Colonic mucosa (tissue), 4 donors: ENCODE measurements around the gene TMSB10. TPM values are rescaled to one million over a fixed set of nuclear protein-coding genes. Genes with fewer than 3 reads are reported as not detected.

ENCODE experiments used
- DNase-seq: peaks from one replicate; pipeline ENCODE4 v3.0.0-alpha.2; 2020
- H3K27ac ChIP-seq: fragments of 200-600 bp; one replicate; pipeline ENCODE4 v1.8.0; 2021
- H3K27me3 ChIP-seq: fragments of 200-600 bp; one replicate; pipeline ENCODE4 v1.8.0; 2021
- H3K36me3 ChIP-seq: fragments of 200-600 bp; one replicate; pipeline ENCODE4 v1.8.0; 2021
- H3K4me1 ChIP-seq: fragments of 200-600 bp; one replicate; pipeline ENCODE4 v1.8.0; 2021; ENCODE audit warnings: mild to moderate bottlenecking
- H3K4me3 ChIP-seq: fragments of 200-600 bp; one replicate; pipeline ENCODE4 v1.8.0; 2021
- H3K9ac ChIP-seq, 2 donors: one replicate each; pipeline ENCODE4 v1.7.0; 2013; ENCODE audit warnings: control low read depth in 2 of 2, low read depth in 2 of 2, low read length in 2 of 2
- H3K9me3 ChIP-seq: fragments of 200-600 bp; one replicate; pipeline ENCODE4 v1.8.0; 2021
- CTCF ChIP-seq: fragments of 200-600 bp; IDR thresholded peaks from one replicate; pipeline ENCODE4 v1.8.0; 2022; ENCODE audit warnings: antibody characterized with exemption, mild to moderate bottlenecking
- intact Hi-C: fragments of 100-400 bp; cut with DNase I; formaldehyde crosslinking; loops from one replicate; pipeline ENCODE4 v1.14.1; 2022
- total RNA-seq, 2 donors: library from RNA; stranded (reverse); fragmentation: NEBNext Ultra II Directional in 1 of 2; extraction: Animal tissue kit (Norgen Biotek cat#: 25700) in 1 of 2; gene quantifications; one replicate each; pipeline ENCODE4 v1.2.1, GENCODE V29; 2021
- donor health status: healthy.
- donor health status: DM: no; HTN: no; CAD: no.
- donor health status: DM: no; HTN: no; CAD: no.

Gene TMSB10
- total RNA-seq, 2 donors from 2014 or later, result 2,226 to 3,150 TPM

GRCh38 chr2:84891355-84892010 is 14.0 kb upstream of the TMSB10 start:
- Histone ChIP-seq H3K27ac (no peak overlapping the region), H3K27me3 (no peaks in the 10 kb centered on the region), H3K4me1 (peaks cover 8% of the 10 kb centered on the region), H3K4me3 (no peak overlapping the region), H3K9ac (no peak overlapping the region), H3K9me3 (no peaks in the 10 kb centered on the region), H3K36me3 (no peaks in the 10 kb centered on the region)
- no peak for TF ChIP-seq CTCF
- intact Hi-C loops, result no loop called here
- DNase-seq, result peak; percentile 16

GRCh38 chr2:84894131-84894586 is 11.3 kb upstream of the TMSB10 start:
- no peak for DNase-seq
- Histone ChIP-seq H3K27me3 (no peaks in the 10 kb centered on the region), H3K36me3 (no peaks in the 10 kb centered on the region), H3K4me1 (peaks cover 1% of the 10 kb centered on the region), H3K9me3 (no peaks in the 10 kb centered on the region), H3K27ac (no peak overlapping the region), H3K4me3 (no peak overlapping the region), H3K9ac (peak overlapping the region in 1 of 2 donors; percentile 48)
- intact Hi-C loops, result no loop called here
- TF ChIP-seq CTCF, result no peak

- Histone ChIP-seq H3K9ac (no peak overlapping the region), H3K9me3 (no peaks in the 10 kb centered on the region), H3K4me3 (no peak overlapping the region), H3K27ac (no peak overlapping the region), H3K36me3 (no peaks in the 10 kb centered on the region), H3K4me1 (no peaks in the 10 kb centered on the region), H3K27me3 (no peaks in the 10 kb centered on the region)
- DNase-seq, result no peak
- TF ChIP-seq CTCF, result no peak
- intact Hi-C loops, result no loop called here
Observed at GRCh38 chr2:84894758-84895520, 10.5 kb upstream of the TMSB10 start.

- Histone ChIP-seq H3K27ac (no peak overlapping the region), H3K36me3 (no peaks in the 10 kb centered on the region), H3K4me3 (no peak overlapping the region), H3K9ac (no peak overlapping the region), H3K4me1 (no peaks in the 10 kb centered on the region), H3K9me3 (no peaks in the 10 kb centered on the region), H3K27me3 (no peaks in the 10 kb centered on the region)
- no peak for DNase-seq
- intact Hi-C loops, result no loop called here
- no peak for TF ChIP-seq CTCF
Observed at GRCh38 chr2:84896567-84896966, 8.9 kb upstream of the TMSB10 start.

- Histone ChIP-seq H3K27ac (peak overlapping the region; percentile 39), H3K4me1 (no peaks in the 10 kb centered on the region)
- intact Hi-C loops, result no loop called here
Observed at GRCh38 chr2:84897773-84898172, 7.7 kb upstream of the TMSB10 start.

More at GRCh38 chr2:84897773-84898172, 7.7 kb upstream of the TMSB10 start:
- no peak for DNase-seq
- H3K9me3 ChIP-seq, result no peaks in the 10 kb centered on the region
- TF ChIP-seq CTCF, result no peak
- no peak overlapping the region for H3K4me3 ChIP-seq
- no peak overlapping the region for H3K9ac ChIP-seq
- H3K36me3 ChIP-seq, result no peaks in the 10 kb centered on the region
- no peaks in the 10 kb centered on the region for H3K27me3 ChIP-seq
